ENCODE measurements around the gene CHMP2B. TPM values are rescaled to one million over a fixed set of nuclear protein-coding genes. Genes with fewer than 3 reads are reported as not detected.

CHMP2B gene
- total RNA-seq, 1 donor from 2014 or later: 36.0 TPM

DNA sequence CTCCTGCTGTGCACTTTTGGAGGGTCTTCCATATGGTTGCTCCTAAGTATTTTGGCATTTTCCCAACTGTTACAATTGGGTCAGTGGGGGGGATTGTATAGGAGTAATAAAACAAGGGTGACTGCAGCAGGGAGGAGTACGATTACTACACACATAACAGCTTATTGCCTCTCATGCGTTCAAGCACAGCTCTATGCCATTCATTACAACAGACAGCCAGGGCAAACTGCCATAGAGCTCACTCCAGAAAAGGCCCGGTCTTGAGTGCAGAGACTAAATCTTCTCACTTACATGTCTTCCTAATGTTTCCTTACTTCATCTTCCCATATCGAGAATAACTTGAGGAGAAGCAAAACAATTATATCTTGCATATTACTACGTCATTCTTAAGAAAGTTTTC, 1.4 kb upstream of the CHMP2B start:
- TF ChIP-seq, protein P1, sequence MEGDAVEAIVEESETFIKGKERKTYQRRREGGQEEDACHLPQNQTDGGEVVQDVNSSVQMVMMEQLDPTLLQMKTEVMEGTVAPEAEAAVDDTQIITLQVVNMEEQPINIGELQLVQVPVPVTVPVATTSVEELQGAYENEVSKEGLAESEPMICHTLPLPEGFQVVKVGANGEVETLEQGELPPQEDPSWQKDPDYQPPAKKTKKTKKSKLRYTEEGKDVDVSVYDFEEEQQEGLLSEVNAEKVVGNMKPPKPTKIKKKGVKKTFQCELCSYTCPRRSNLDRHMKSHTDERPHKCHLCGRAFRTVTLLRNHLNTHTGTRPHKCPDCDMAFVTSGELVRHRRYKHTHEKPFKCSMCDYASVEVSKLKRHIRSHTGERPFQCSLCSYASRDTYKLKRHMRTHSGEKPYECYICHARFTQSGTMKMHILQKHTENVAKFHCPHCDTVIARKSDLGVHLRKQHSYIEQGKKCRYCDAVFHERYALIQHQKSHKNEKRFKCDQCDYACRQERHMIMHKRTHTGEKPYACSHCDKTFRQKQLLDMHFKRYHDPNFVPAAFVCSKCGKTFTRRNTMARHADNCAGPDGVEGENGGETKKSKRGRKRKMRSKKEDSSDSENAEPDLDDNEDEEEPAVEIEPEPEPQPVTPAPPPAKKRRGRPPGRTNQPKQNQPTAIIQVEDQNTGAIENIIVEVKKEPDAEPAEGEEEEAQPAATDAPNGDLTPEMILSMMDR (IDR thresholded peaks at IDR 0.05): no peak
- DNase-seq (ENCODE audit: low spot score): no peak
- peaks cover 2% of the 10 kb centered on the region for H3K36me3 Mint-ChIP-seq (ENCODE audit: low read depth)
- no peaks in the 10 kb centered on the region for H3K9me3 Mint-ChIP-seq (ENCODE audit: low read depth)
- no peak overlapping the region for H3K27ac Mint-ChIP-seq (ENCODE audit: unreplicated experiment)
- peaks cover 26% of the 10 kb centered on the region for H3K4me1 Mint-ChIP-seq (ENCODE audit: low read depth)
- H3K4me3 Mint-ChIP-seq (ENCODE audit: unreplicated experiment): no peak overlapping the region
- H3K27me3 Mint-ChIP-seq (ENCODE audit: low read depth): peaks cover 20% of the 10 kb centered on the region

GRCh38 chr3:87227835-87228144, 681 bp downstream of the CHMP2B start:
- H3K4me1 Mint-ChIP-seq (ENCODE audit: low read depth): peaks cover 44% of the 10 kb centered on the region
- TF ChIP-seq, protein P1 (IDR thresholded peaks at IDR 0.05): no peak
- peak overlapping the region; percentile 94 for H3K4me3 Mint-ChIP-seq (ENCODE audit: unreplicated experiment)
- no peaks in the 10 kb centered on the region for H3K9me3 Mint-ChIP-seq (ENCODE audit: low read depth)
- no peak for DNase-seq (ENCODE audit: low spot score)
- peaks cover 7% of the 10 kb centered on the region for H3K36me3 Mint-ChIP-seq (ENCODE audit: low read depth)
- peaks cover 7% of the 10 kb centered on the region for H3K27me3 Mint-ChIP-seq (ENCODE audit: low read depth)
- peak overlapping the region; percentile 97 for H3K27ac Mint-ChIP-seq (ENCODE audit: unreplicated experiment)

GRCh38 chr3:87228316-87228715, 1.2 kb downstream of the CHMP2B start:
- Mint-ChIP-seq H3K4me1 (ENCODE audit: low read depth) (peaks cover 50% of the 10 kb centered on the region), H3K27me3 (ENCODE audit: low read depth) (peaks cover 3% of the 10 kb centered on the region), H3K9me3 (ENCODE audit: low read depth) (no peaks in the 10 kb centered on the region), H3K4me3 (ENCODE audit: unreplicated experiment) (peak overlapping the region; percentile 94), H3K36me3 (ENCODE audit: low read depth) (peaks cover 5% of the 10 kb centered on the region), H3K27ac (ENCODE audit: unreplicated experiment) (peak overlapping the region; percentile 2)
- TF ChIP-seq, protein P1 (IDR thresholded peaks at IDR 0.05): no peak
- no peak for DNase-seq (ENCODE audit: low spot score)

GRCh38 chr3:87229113-87229512, 2.0 kb downstream of the CHMP2B start:
- no peak overlapping the region for H3K27ac Mint-ChIP-seq (ENCODE audit: unreplicated experiment)
- TF ChIP-seq, protein P1 (IDR thresholded peaks at IDR 0.05): no peak
- peaks cover 5% of the 10 kb centered on the region for H3K36me3 Mint-ChIP-seq (ENCODE audit: low read depth)
- no peak for DNase-seq (ENCODE audit: low spot score)
- no peaks in the 10 kb centered on the region for H3K9me3 Mint-ChIP-seq (ENCODE audit: low read depth)
- H3K4me3 Mint-ChIP-seq (ENCODE audit: unreplicated experiment): peak overlapping the region; percentile 94
- peaks cover 3% of the 10 kb centered on the region for H3K27me3 Mint-ChIP-seq (ENCODE audit: low read depth)
- peaks cover 57% of the 10 kb centered on the region for H3K4me1 Mint-ChIP-seq (ENCODE audit: low read depth)

DNA sequence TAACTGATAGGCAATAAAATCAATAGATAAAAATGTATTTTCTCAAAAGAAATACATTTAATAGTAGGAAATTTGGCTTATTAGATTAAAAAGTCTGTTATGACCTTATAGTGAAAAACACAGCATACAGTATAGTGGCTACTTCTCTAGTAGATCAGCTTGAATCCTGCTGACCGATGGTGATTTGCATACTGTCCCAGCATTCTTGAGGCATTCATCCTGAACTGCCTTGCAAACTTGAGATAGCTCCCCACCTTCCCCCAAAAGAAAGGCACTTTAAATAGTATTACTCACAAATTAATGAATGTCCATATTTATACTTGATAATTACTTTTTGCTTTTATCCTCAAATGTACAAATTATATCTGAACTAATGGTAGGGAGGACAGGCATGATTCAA, 6.7 kb downstream of the CHMP2B start:
- TF ChIP-seq, protein P1 (IDR thresholded peaks at IDR 0.05): no peak
- peaks cover 5% of the 10 kb centered on the region for H3K36me3 Mint-ChIP-seq (ENCODE audit: low read depth)
- DNase-seq (ENCODE audit: low spot score): no peak
- no peak overlapping the region for H3K27ac Mint-ChIP-seq (ENCODE audit: unreplicated experiment)
- no peaks in the 10 kb centered on the region for H3K9me3 Mint-ChIP-seq (ENCODE audit: low read depth)
- peaks cover 45% of the 10 kb centered on the region for H3K4me1 Mint-ChIP-seq (ENCODE audit: low read depth)
- H3K4me3 Mint-ChIP-seq (ENCODE audit: unreplicated experiment): no peak overlapping the region
- H3K27me3 Mint-ChIP-seq (ENCODE audit: low read depth): no peaks in the 10 kb centered on the region
